Muscle of leg (tissue), 11 donors: Measurements from ENCODE around the gene COL23A1. TPM values are rescaled to one million over a fixed set of nuclear protein-coding genes. Genes with fewer than 3 reads are reported as not detected.

Source experiments
- DNase-seq: peaks from one replicate; pipeline ENCODE4 v3.0.0; 2013
- H3K27ac ChIP-seq: one replicate; pipeline ENCODE4 v1.5.1; 2013; ENCODE audit warnings: mild to moderate bottlenecking, low read length, control low read depth
- H3K27me3 ChIP-seq: one replicate; pipeline ENCODE4 v1.6.1; 2013; ENCODE audit warnings: low read length; ENCODE audit not compliant: control insufficient read depth, insufficient read depth
- H3K36me3 ChIP-seq: one replicate; pipeline ENCODE4 v1.6.1; 2013; ENCODE audit warnings: low read length; ENCODE audit not compliant: control insufficient read depth, insufficient read depth
- H3K4me1 ChIP-seq: one replicate; pipeline ENCODE4 v1.6.1; 2013; ENCODE audit warnings: low read length; ENCODE audit not compliant: control insufficient read depth, insufficient read depth
- H3K4me3 ChIP-seq: one replicate; pipeline ENCODE4 v1.5.1; 2013; ENCODE audit warnings: low read length, control low read depth
- H3K9me3 ChIP-seq: replicated peaks from 2 replicates; pipeline ENCODE4 v1.6.1; 2013; ENCODE audit warnings: low read depth, low read length; ENCODE audit not compliant: control insufficient read depth
- WGBS: methylation state at CpG from one replicate; pipeline ENCODE4 v1.1.5; 2013; ENCODE audit warnings: missing lambda C conversion rate; ENCODE audit not compliant: insufficient coverage; 5-methylcytosine and 5-hydroxymethylcytosine counted together
- polyA plus RNA-seq, 8 donors: library from polyadenylated mRNA; unstranded; fragments of 120-200 nt; gene quantifications; one replicate each; pipeline versions ENCODE4 v1.2.1 to v1.2.3, GENCODE V29; 2013; ENCODE audit warnings: inconsistent platforms in 1 of 8, low replicate concordance in 1 of 8; ENCODE audit not compliant: insufficient read length in 8 of 8, insufficient read depth in 1 of 8
- total RNA-seq: library from RNA; stranded (reverse); fragments of 120-200 nt; gene quantifications from one replicate; pipeline ENCODE4 v1.2.4, GENCODE V29; 2013

The COL23A1 gene
- total and polyA plus RNA-seq, 9 donors = 1.3 to 5.1 (median 3.0) TPM

DNA sequence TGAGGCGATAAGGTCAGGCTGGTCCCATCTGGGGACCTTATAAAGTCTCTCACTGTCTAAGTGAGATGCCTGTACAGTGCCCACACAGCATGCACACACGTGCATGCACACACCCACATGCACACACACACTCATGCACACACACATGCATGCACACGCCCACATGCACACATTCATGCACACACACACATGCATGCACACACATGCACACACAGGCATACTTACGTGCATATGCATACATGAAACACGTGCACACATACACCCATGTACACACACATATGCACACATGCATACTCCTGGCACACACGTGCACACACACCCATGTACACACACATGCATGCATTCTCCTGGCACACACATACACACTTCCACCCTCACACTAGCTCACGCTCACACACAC lies 12.2 kb downstream of the COL23A1 start:
- DNase-seq = no peak
- Histone ChIP-seq H3K4me3 (no peak overlapping the region), H3K4me1 (peaks cover 8% of the 10 kb centered on the region), H3K36me3 (no peaks in the 10 kb centered on the region), H3K9me3 (no peaks in the 10 kb centered on the region), H3K27me3 (peaks cover 42% of the 10 kb centered on the region), H3K27ac (no peak overlapping the region)
- 66% methylated on average over 6 of the region's 7 CpGs for WGBS

DNA sequence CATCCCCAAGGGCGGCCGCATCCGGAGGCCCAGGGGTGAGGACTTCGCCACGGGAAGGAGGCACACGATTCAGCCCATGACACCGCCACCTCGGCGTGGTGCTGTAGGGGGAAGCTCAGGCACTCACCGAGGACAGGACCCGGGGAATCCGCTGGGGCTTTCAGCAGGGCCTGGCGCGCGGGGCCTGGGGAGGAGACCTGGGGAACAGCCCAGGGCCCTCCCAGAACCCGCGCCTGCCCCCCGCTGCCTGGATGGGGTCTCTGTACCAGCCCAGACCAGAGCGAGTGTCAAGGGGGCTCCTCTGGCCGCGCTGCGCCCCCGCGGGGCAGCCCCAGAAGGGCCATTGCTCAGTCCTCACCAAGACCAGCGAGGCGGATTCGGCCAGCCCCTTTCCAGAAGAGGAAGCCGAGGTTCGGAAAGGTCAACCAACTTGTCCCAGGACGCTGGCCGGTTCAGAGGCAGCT lies 12.8 kb downstream of the COL23A1 start:
- no peak for DNase-seq
- peaks cover 42% of the 10 kb centered on the region for H3K27me3 ChIP-seq
- H3K9me3 ChIP-seq = peaks cover 2% of the 10 kb centered on the region

DNA sequence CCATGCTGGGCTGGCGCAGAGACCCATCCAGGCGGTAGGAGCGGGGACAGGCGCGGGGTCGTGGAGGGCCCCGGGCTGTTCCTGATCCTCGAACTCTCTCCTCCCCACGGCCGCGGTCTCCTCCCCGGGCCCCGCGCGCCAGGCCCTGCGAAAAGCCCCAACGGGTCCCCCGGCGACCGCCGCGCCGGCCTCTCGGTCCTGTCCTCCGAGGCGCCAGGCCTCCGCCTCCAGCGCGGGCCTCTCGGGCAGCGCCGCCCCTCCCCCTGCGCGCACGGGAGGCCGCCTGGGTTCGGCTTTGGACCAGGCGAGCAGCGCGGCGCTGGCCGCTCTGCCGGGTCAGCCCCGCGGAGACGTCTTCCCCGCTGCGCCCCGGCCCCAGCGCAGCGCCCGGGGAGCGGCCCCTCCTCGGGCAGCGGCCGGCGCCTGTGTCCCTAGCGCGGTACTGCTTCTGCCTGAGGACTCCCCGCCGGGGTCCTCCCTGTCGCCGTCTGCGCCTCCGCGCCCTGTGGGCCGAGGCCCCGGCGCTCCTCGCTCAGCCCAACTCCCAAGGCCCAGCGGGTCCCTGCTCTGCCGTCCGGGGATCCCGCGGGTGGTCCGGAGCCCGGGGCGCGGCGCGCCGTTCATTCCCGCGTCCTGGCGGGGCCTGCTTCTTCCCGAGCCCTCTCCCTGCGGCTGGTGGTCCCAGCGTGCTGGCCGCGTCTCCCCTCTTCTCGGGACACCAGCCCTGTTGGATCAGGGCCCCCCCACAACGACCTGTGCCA lies 13.4 kb downstream of the COL23A1 start:
- WGBS = 3% methylated on average over 91 of the region's 92 CpGs
- Histone ChIP-seq H3K27ac (no peak overlapping the region), H3K27me3 (peaks cover 39% of the 10 kb centered on the region), H3K36me3 (no peaks in the 10 kb centered on the region), H3K4me1 (peaks cover 8% of the 10 kb centered on the region), H3K9me3 (peaks cover 2% of the 10 kb centered on the region), H3K4me3 (no peak overlapping the region)
- peak; percentile 28 for DNase-seq

More for the DNA sequence above, 12.8 kb downstream of the COL23A1 start:
- H3K4me1 ChIP-seq = peaks cover 8% of the 10 kb centered on the region
- H3K27ac ChIP-seq = no peak overlapping the region
- 50% methylated on average over 27 of the region's 31 CpGs for WGBS
- H3K36me3 ChIP-seq = no peaks in the 10 kb centered on the region
- H3K4me3 ChIP-seq = no peak overlapping the region

DNA sequence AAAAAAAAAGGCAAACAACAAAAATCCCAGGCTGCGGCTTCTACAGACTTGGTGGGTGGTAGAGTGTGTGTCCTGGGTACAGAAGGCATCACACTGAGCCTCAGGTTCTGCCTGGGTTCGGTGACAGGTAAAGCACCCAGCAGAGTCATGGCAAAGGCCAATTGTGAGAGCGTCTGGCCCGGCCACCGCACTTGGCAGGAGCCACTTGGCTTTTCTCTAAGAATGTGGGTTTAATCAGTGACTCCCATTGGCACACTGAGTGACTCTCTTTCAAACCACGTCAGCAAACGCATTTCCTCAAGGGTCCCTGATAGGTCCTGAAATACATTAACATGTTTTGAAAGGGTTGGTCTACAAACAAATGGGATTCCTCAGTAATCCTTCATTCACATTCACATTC lies 17.0 kb downstream of the COL23A1 start:
- DNase-seq = no peak
- Histone ChIP-seq H3K9me3 (peaks cover 2% of the 10 kb centered on the region), H3K4me3 (no peak overlapping the region), H3K27me3 (peaks cover 33% of the 10 kb centered on the region), H3K4me1 (peaks cover 8% of the 10 kb centered on the region), H3K36me3 (no peaks in the 10 kb centered on the region), H3K27ac (no peak overlapping the region)
- 92% methylated on average over 4 of the region's 7 CpGs for WGBS

DNA sequence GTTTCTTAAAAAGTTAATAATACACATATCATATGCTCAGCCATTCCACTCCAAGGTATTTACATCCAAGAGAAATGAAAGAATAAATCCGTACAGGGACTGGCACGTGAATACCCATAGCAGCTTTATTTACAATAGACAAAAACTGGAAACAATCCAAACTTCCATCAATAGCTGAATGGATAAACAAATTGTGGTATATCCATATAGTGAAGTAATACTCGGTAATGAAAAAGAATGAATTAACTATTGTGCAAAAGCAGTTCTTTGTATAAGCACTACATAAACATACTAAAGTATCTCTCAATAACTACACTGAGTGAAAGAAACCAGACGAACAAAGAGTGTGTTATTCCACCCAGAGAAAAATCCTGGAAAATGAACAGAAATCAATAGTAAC lies 17.6 kb downstream of the COL23A1 start:
- no peak for DNase-seq
- Histone ChIP-seq H3K27me3 (peaks cover 32% of the 10 kb centered on the region), H3K36me3 (no peaks in the 10 kb centered on the region), H3K9me3 (peaks cover 2% of the 10 kb centered on the region), H3K4me1 (peaks cover 6% of the 10 kb centered on the region), H3K27ac (no peak overlapping the region), H3K4me3 (no peak overlapping the region)
- 80% methylated on average over 1 of the region's 4 CpGs for WGBS

DNA sequence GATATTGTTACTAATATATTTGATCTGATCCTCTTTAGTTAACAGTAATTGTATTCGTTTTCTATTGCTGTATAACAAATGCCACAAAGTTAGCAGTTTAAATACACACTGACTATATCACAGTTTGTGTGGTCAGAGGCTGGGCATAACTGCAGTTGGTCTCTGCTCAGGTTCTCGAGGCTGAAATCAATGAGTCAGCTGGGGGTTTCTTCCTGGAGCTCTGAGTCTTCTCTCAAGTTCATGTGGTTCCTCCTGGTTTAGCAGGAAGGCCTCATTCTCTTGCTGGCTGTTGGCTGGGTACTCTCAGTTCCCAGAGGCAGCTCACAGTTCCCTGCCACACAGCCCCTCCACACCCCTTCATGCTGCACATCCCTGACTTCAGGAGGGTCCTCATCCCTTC lies 20.7 kb downstream of the COL23A1 start:
- WGBS = no CpG with 5 or more reads among the region's 2 CpGs
- Histone ChIP-seq H3K27me3 (peaks cover 7% of the 10 kb centered on the region), H3K4me1 (no peaks in the 10 kb centered on the region), H3K27ac (no peak overlapping the region), H3K36me3 (no peaks in the 10 kb centered on the region), H3K9me3 (peaks cover 2% of the 10 kb centered on the region), H3K4me3 (no peak overlapping the region)
- DNase-seq = no peak

DNA sequence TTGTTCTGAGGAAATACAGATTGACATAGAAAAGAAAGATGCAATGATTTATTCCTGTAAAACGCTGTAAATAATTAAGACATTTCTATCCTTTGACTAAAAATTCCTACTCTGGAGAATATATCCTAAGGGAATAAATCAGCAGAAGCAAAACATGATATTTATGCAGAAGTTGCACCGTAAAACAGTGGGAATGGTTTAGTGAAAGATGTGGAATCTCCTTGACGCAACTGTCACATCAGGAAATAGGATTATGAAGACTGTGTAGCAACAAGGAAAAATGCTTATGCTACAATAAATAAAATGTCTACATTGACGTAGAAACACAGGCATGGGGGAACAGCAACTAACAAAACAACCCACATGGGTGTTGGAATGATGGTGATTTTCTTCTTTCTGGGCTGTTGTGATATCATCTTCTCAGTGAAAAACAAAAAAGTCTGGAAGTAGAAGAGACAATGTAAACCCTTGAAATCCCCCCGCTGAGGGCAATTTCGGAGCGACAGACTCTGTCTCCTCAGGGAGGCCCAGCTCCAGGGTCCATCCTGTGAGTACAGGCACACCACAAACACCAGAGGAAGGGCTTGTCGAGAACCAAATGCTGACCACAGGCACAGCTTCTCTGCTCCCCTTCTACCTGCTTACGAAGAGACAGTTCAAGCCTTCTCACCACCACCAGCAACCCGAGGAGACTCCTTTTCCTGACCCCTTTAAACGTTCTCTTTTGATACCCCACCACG lies 25.2 kb downstream of the COL23A1 start:
- Histone ChIP-seq H3K27me3 (peaks cover 8% of the 10 kb centered on the region), H3K4me3 (no peak overlapping the region), H3K27ac (no peak overlapping the region), H3K4me1 (peaks cover 10% of the 10 kb centered on the region), H3K9me3 (no peaks in the 10 kb centered on the region), H3K36me3 (no peaks in the 10 kb centered on the region)
- peak; percentile 46 for DNase-seq
- 27% methylated on average over 5 of the region's 12 CpGs for WGBS

DNA sequence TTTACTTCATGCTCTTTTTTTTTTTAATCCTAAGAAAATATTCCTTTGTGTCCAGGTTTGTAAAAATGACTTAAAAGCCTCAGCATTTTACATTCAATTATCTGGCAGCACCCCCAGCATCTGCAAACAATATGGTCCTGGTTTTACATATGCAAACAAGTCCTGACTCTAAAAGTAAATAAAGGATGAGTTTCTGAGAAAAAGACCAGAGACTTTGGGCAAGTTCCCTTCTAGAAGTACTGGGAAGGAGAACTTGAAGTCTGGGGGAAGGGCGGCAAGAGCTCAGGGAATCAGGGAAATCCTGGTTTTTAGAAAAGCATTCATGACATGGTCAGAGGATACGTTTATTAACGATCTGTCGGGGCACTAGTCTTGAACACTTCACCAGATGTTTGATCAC lies 25.8 kb downstream of the COL23A1 start:
- Histone ChIP-seq H3K36me3 (no peaks in the 10 kb centered on the region), H3K27ac (no peak overlapping the region), H3K9me3 (no peaks in the 10 kb centered on the region), H3K4me3 (no peak overlapping the region), H3K4me1 (peaks cover 10% of the 10 kb centered on the region), H3K27me3 (peaks cover 4% of the 10 kb centered on the region)
- 8% methylated on average over 2 of the region's 4 CpGs for WGBS
- DNase-seq = peak; percentile 59

DNA sequence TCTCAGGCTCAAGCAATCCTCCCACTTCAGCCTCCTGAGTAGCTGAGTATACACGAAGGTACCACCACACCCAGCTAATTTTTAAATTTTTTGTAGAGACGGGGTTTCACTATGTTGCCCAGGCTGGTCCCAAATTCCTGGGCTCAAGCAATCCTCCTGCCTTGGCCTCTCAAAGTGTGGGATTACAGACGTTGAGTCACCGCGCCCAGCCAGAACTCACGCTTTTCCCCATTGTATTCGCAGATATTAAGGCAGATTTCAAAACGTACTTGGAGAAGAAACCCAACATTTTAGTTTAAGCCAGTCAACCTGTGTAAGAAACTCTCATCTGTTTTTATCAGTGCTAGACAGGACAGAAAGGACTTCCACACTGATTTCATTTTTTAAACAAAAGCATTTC lies 26.6 kb downstream of the COL23A1 start:
- WGBS = 59% methylated on average over 7 of the region's 8 CpGs
- no peaks in the 10 kb centered on the region for H3K36me3 ChIP-seq

DNA sequence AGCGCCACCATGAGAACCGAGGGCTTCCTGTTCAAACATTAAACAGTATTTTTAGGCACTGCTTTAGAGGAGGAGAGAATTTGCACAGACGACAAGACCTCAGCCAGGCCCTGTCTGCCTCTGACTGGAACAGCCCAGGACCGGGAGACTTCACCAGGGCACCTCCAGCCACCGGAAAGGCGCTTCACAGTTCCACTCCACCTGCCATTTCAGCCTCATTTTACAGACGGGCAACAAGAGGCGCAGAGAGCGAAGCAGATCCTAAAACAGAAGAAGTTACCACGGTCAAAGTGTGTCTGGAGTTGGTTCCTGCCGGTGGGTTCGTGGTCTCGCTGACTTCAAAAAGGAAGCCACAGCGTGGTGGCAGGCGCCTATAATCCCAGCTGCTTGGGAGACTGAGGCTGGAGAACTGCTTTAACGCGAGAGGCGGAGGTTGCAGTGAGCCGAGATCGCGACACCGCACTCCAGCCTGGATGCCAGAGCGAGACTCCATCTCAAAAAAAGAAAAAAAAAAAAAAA lies 28.4 kb downstream of the COL23A1 start:
- no peak overlapping the region for H3K4me3 ChIP-seq
- H3K4me1 ChIP-seq = peaks cover 10% of the 10 kb centered on the region
- DNase-seq = no peak
- WGBS = 73% methylated on average over 15 of the region's 23 CpGs
- H3K27ac ChIP-seq = no peak overlapping the region
- H3K27me3 ChIP-seq = peaks cover 3% of the 10 kb centered on the region
- no peaks in the 10 kb centered on the region for H3K9me3 ChIP-seq
- H3K36me3 ChIP-seq = no peaks in the 10 kb centered on the region

More for the DNA sequence above, 26.6 kb downstream of the COL23A1 start:
- DNase-seq = no peak
- Histone ChIP-seq H3K4me1 (peaks cover 10% of the 10 kb centered on the region), H3K27ac (no peak overlapping the region), H3K4me3 (no peak overlapping the region), H3K9me3 (no peaks in the 10 kb centered on the region), H3K27me3 (peaks cover 4% of the 10 kb centered on the region)
